Rectal smooth muscle tissue (tissue), 1 donor: ENCODE data around the gene KIAA1958.
"Not testable (repeated sequence)": the region's sequence is repeated elsewhere in the genome, so short reads cannot be mapped to it uniquely, and the experiment has no call there.

Experiments used
- H3K27ac ChIP-seq: one replicate; pipeline ENCODE4 v1.7.0; 2013; ENCODE audit warnings: low read depth, low read length, inconsistent platforms
- H3K27me3 ChIP-seq: one replicate; pipeline ENCODE4 v1.7.0; 2013; ENCODE audit warnings: low read length; ENCODE audit not compliant: control insufficient read depth, insufficient read depth
- H3K36me3 ChIP-seq: one replicate; pipeline ENCODE4 v1.7.0; 2013; ENCODE audit warnings: low read length; ENCODE audit not compliant: control insufficient read depth, insufficient read depth
- H3K4me1 ChIP-seq: one replicate; pipeline ENCODE4 v1.7.0; 2013; ENCODE audit warnings: low read length; ENCODE audit not compliant: control insufficient read depth, insufficient read depth
- H3K4me3 ChIP-seq: one replicate; pipeline ENCODE4 v1.7.0; 2013; ENCODE audit warnings: low read length
- H3K9ac ChIP-seq: one replicate; pipeline ENCODE4 v1.7.0; 2013; ENCODE audit warnings: low read length

KIAA1958 gene

GRCh38 chr9:112673221-112673620 lies 186.6 kb downstream of the KIAA1958 start:
- H3K4me1 ChIP-seq, H3K36me3 ChIP-seq, H3K27me3 ChIP-seq, H3K9ac ChIP-seq, H3K4me3 ChIP-seq, H3K27ac ChIP-seq: not testable (repeated sequence)

GRCh38 chr9:112677040-112677439 lies 190.4 kb downstream of the KIAA1958 start:
- Histone ChIP-seq H3K9ac (no peak overlapping the region), H3K36me3 (no peaks in the 10 kb centered on the region), H3K27ac (no peak overlapping the region), H3K4me3 (no peak overlapping the region), H3K27me3 (no peaks in the 10 kb centered on the region), H3K4me1 (no peaks in the 10 kb centered on the region)

- H3K4me3 ChIP-seq: no peak overlapping the region
- H3K27ac ChIP-seq: no peak overlapping the region
- no peaks in the 10 kb centered on the region for H3K4me1 ChIP-seq
- no peak overlapping the region for H3K9ac ChIP-seq
- H3K27me3 ChIP-seq: no peaks in the 10 kb centered on the region
- H3K36me3 ChIP-seq: peaks cover 2% of the 10 kb centered on the region
Measured at GRCh38 chr9:112680731-112681402, 194.2 kb downstream of the KIAA1958 start.

GRCh38 chr9:112689161-112689740 lies 202.6 kb downstream of the KIAA1958 start:
- Histone ChIP-seq H3K4me1 (no peaks in the 10 kb centered on the region), H3K36me3 (peaks cover 8% of the 10 kb centered on the region), H3K27me3 (no peaks in the 10 kb centered on the region), H3K4me3 (no peak overlapping the region), H3K9ac (no peak overlapping the region), H3K27ac (no peak overlapping the region)

GRCh38 chr9:112694706-112695555 lies 208.3 kb downstream of the KIAA1958 start:
- peaks cover 6% of the 10 kb centered on the region for H3K36me3 ChIP-seq
- no peak overlapping the region for H3K4me3 ChIP-seq
- no peak overlapping the region for H3K9ac ChIP-seq
- no peak overlapping the region for H3K27ac ChIP-seq
- no peaks in the 10 kb centered on the region for H3K27me3 ChIP-seq
- H3K4me1 ChIP-seq: no peaks in the 10 kb centered on the region

- peaks cover 6% of the 10 kb centered on the region for H3K36me3 ChIP-seq
- no peaks in the 10 kb centered on the region for H3K27me3 ChIP-seq
- no peak overlapping the region for H3K4me3 ChIP-seq
- no peaks in the 10 kb centered on the region for H3K4me1 ChIP-seq
- H3K9ac ChIP-seq: no peak overlapping the region
- H3K27ac ChIP-seq: no peak overlapping the region
Measured at GRCh38 chr9:112696461-112696860, 209.8 kb downstream of the KIAA1958 start.

GRCh38 chr9:112699230-112699629 lies 212.6 kb downstream of the KIAA1958 start:
- H3K36me3 ChIP-seq: peaks cover 2% of the 10 kb centered on the region
- no peaks in the 10 kb centered on the region for H3K27me3 ChIP-seq
- no peak overlapping the region for H3K27ac ChIP-seq
- no peak overlapping the region for H3K4me3 ChIP-seq
- no peaks in the 10 kb centered on the region for H3K4me1 ChIP-seq
- no peak overlapping the region for H3K9ac ChIP-seq

- H3K9ac ChIP-seq: no peak overlapping the region
- no peaks in the 10 kb centered on the region for H3K27me3 ChIP-seq
- peaks cover 2% of the 10 kb centered on the region for H3K36me3 ChIP-seq
- no peaks in the 10 kb centered on the region for H3K4me1 ChIP-seq
- H3K27ac ChIP-seq: no peak overlapping the region
- H3K4me3 ChIP-seq: no peak overlapping the region
Measured at GRCh38 chr9:112700085-112700484, 213.5 kb downstream of the KIAA1958 start.

- Histone ChIP-seq H3K4me1 (no peaks in the 10 kb centered on the region), H3K36me3 (peaks cover 2% of the 10 kb centered on the region), H3K27ac (no peak overlapping the region), H3K27me3 (no peaks in the 10 kb centered on the region), H3K9ac (no peak overlapping the region), H3K4me3 (no peak overlapping the region)
Measured at GRCh38 chr9:112703304-112703703, 216.7 kb downstream of the KIAA1958 start.

GRCh38 chr9:112705768-112706427 lies 219.3 kb downstream of the KIAA1958 start:
- Histone ChIP-seq H3K36me3 (no peaks in the 10 kb centered on the region), H3K9ac (no peak overlapping the region), H3K27ac (no peak overlapping the region)

GRCh38 chr9:112711050-112711689 lies 224.5 kb downstream of the KIAA1958 start:
- H3K27me3 ChIP-seq: no peaks in the 10 kb centered on the region
- H3K36me3 ChIP-seq: no peaks in the 10 kb centered on the region
- no peak overlapping the region for H3K4me3 ChIP-seq
- H3K4me1 ChIP-seq: no peaks in the 10 kb centered on the region
- H3K9ac ChIP-seq: no peak overlapping the region
- no peak overlapping the region for H3K27ac ChIP-seq

More at GRCh38 chr9:112705768-112706427, 219.3 kb downstream of the KIAA1958 start:
- Histone ChIP-seq H3K4me1 (no peaks in the 10 kb centered on the region), H3K27me3 (no peaks in the 10 kb centered on the region), H3K4me3 (no peak overlapping the region)

- Histone ChIP-seq H3K36me3 (no peaks in the 10 kb centered on the region), H3K9ac (no peak overlapping the region), H3K4me1 (peaks cover 4% of the 10 kb centered on the region), H3K27ac (no peak overlapping the region), H3K27me3 (no peaks in the 10 kb centered on the region), H3K4me3 (no peak overlapping the region)
Measured at GRCh38 chr9:112712678-112713077, 226.1 kb downstream of the KIAA1958 start.
